ENCODE results near the gene BPIFA1.

The BPIFA1 gene

GRCh38 chr20:33203444-33203843 is 32.4 kb upstream of the BPIFA1 start:
- Histone ChIP-seq H3K27me3 (ENCODE audit: insufficient read depth, poor library complexity, severe bottlenecking) (peaks cover 3% of the 10 kb centered on the region), H3K4me3 (replicated peaks; ENCODE audit: insufficient read depth, low read length) (no peak overlapping the region), H3K27ac (replicated peaks) (no peak overlapping the region)
- no peak for DNase-seq (ENCODE audit: low read depth in 1 of 2, low spot score in 1 of 2)
- no peak for TF ChIP-seq GABPA (IDR thresholded peaks at IDR 0.05; ENCODE audit: low read depth)

DNA sequence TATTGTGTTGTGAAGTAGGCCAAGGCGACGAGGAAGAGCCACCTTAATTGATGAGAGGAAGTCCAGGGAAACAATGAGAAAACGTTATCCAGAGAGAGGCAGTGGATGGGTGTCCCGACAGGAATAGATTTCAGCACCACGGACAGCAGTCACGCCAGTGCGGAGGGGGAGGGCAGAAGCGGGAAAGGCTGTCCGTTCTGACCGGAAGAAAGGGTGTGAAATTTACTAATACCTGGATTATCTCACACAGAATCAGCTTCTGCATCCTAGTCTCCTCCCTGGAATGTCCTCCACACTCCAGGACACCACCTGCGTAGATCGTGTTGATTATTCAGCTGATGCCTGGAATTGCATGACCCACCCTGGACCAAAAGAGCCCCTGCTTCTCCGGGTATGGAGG is 26.0 kb upstream of the BPIFA1 start:
- Histone ChIP-seq H3K4me3 (replicated peaks; ENCODE audit: insufficient read depth, low read length) (no peak overlapping the region), H3K27me3 (ENCODE audit: insufficient read depth, poor library complexity, severe bottlenecking) (no peaks in the 10 kb centered on the region), H3K27ac (replicated peaks) (no peak overlapping the region)
- peak; percentile 7 to 34 for DNase-seq (ENCODE audit: low read depth in 1 of 2, low spot score in 1 of 2)
- TF ChIP-seq POLR2AphosphoS5 (IDR thresholded peaks at IDR 0.05; ENCODE audit: low read depth), result no peak
- TF ChIP-seq CTCF (IDR thresholded peaks at IDR 0.05; ENCODE audit: insufficient read depth, low read length), result no peak
- no peak for TF ChIP-seq SPI1 (IDR thresholded peaks at IDR 0.05; ENCODE audit: borderline replicate concordance, low read depth)
- peak; percentile 99 for TF ChIP-seq REST (IDR thresholded peaks at IDR 0.05; ENCODE audit: insufficient replicate concordance, low read depth)

DNA sequence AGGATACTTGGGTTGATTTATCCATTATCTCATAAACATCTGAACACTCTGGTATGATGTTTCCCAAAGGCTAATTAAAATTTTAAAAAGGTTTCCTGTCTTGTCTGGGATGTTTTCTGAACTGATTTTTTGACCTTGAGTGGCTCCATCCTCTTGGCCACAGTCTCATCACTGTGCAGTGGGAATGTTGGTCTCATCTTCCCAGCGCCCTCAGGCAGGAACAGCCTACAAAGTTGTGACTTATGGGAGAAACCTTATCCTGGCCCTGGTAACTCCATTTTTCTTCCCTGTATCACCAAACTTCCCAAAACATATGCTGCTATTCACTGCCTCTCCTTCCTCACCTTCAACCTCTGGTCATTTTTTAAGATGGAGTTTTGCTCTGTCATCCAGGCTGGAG is 25.4 kb upstream of the BPIFA1 start:
- no peak for DNase-seq (ENCODE audit: low read depth in 1 of 2, low spot score in 1 of 2)
- Histone ChIP-seq H3K27me3 (ENCODE audit: insufficient read depth, poor library complexity, severe bottlenecking) (no peaks in the 10 kb centered on the region), H3K4me3 (replicated peaks; ENCODE audit: insufficient read depth, low read length) (no peak overlapping the region), H3K27ac (replicated peaks) (no peak overlapping the region)
- TF ChIP-seq GABPA (IDR thresholded peaks at IDR 0.05; ENCODE audit: low read depth) (no peak), SPI1 (IDR thresholded peaks at IDR 0.05; ENCODE audit: borderline replicate concordance, low read depth) (no peak), CTCF (IDR thresholded peaks at IDR 0.05; ENCODE audit: insufficient read depth, low read length) (no peak), REST (IDR thresholded peaks at IDR 0.05; ENCODE audit: insufficient replicate concordance, low read depth) (no peak), POLR2AphosphoS5 (IDR thresholded peaks at IDR 0.05; ENCODE audit: low read depth) (no peak)

DNA sequence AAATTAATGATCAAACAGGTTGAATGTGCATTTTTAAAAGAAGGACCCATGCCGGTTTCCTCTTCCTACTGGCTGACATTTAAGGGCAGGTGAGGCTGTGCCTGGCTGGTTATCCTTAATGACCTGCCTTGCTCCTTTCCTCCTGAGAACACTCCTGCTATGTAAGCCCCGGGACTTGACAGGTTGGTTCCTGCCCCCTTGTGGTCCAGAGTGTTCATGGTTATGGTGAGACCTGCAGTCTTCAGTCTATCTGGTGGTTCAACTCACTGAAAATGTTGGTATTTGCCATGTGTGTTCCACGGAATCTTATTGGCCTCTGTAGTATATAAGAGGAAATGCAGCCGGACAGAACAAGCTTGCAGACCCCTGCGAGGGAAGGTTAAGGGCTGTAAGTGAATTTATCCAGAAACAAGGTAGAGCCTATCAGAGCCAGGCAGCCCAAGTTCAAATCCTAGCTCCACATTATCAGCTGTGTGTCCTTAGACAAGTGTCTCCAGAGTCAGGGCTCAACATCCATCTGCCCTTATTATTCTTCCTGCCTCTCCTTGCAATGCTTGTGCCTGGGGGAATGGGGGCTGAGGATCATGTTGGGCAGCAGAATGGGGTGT is 23.9 kb upstream of the BPIFA1 start:
- no peaks in the 10 kb centered on the region for H3K27me3 ChIP-seq (ENCODE audit: insufficient read depth, poor library complexity, severe bottlenecking)
- no peak overlapping the region for H3K4me3 ChIP-seq (replicated peaks; ENCODE audit: insufficient read depth, low read length)
- DNase-seq (ENCODE audit: low read depth in 1 of 2, low spot score in 1 of 2), result peak; percentile 4 to 47
- no peak overlapping the region for H3K27ac ChIP-seq (replicated peaks)
- TF ChIP-seq GABPA (IDR thresholded peaks at IDR 0.05; ENCODE audit: low read depth) (no peak), CTCF (IDR thresholded peaks at IDR 0.05; ENCODE audit: insufficient read depth, low read length) (peak; percentile 40)
